Skeletal muscle satellite cell (primary cell): ENCODE data around the gene CDKN2D.
"Not testable (repeated sequence)": the region's sequence is repeated elsewhere in the genome, so short reads cannot be mapped to it uniquely, and the experiment has no call there.

Experiments
- H3K27me3 ChIP-seq: 2 replicates; pipeline ENCODE4 v1.7.0; 2013; ENCODE audit warnings: low read length; ENCODE audit not compliant: control insufficient read depth, insufficient read depth
- H3K36me3 ChIP-seq: 2 replicates; pipeline ENCODE4 v1.7.0; 2013; ENCODE audit warnings: mild to moderate bottlenecking, control low read depth, low read length; ENCODE audit not compliant: insufficient read depth
- H3K4me1 ChIP-seq: 2 replicates; pipeline ENCODE4 v1.7.0; 2013; ENCODE audit warnings: low read length; ENCODE audit not compliant: control insufficient read depth, insufficient read depth
- H3K4me2 ChIP-seq: 2 replicates; pipeline ENCODE4 v1.7.0; 2013; ENCODE audit warnings: mild to moderate bottlenecking, low read length
- H3K4me3 ChIP-seq: 2 replicates; pipeline ENCODE4 v1.7.0; 2013; ENCODE audit warnings: low read length
- H3K9ac ChIP-seq: 2 replicates; pipeline ENCODE4 v1.7.0; 2013; ENCODE audit warnings: mild to moderate bottlenecking, low read depth, low read length, moderate library complexity
- H3K9me3 ChIP-seq: replicated peaks from 2 replicates; pipeline ENCODE4 v1.7.0; 2013; ENCODE audit warnings: mild to moderate bottlenecking, control low read depth, low read length

CDKN2D gene

GRCh38 chr19:10526887-10527286 lies 41.9 kb downstream of the CDKN2D start:
- H3K9ac ChIP-seq, H3K4me3 ChIP-seq, H3K9me3 ChIP-seq, H3K4me1 ChIP-seq, H3K4me2 ChIP-seq, H3K36me3 ChIP-seq: not testable (repeated sequence)
- peaks cover 18% of the 10 kb centered on the region for H3K27me3 ChIP-seq

- Histone ChIP-seq H3K36me3 (no peaks in the 10 kb centered on the region), H3K4me3 (no peak overlapping the region), H3K27me3 (peaks cover 21% of the 10 kb centered on the region), H3K9me3 (no peaks in the 10 kb centered on the region), H3K4me1 (no peaks in the 10 kb centered on the region), H3K4me2 (no peak overlapping the region), H3K9ac (no peak overlapping the region)
Measured at GRCh38 chr19:10525636-10526035, 43.1 kb downstream of the CDKN2D start.

- no peaks in the 10 kb centered on the region for H3K9me3 ChIP-seq
- H3K4me1 ChIP-seq = peaks cover 5% of the 10 kb centered on the region
- no peak overlapping the region for H3K4me2 ChIP-seq
- peaks cover 33% of the 10 kb centered on the region for H3K27me3 ChIP-seq
- H3K36me3 ChIP-seq = no peaks in the 10 kb centered on the region
- H3K9ac ChIP-seq = no peak overlapping the region
- no peak overlapping the region for H3K4me3 ChIP-seq
Measured at GRCh38 chr19:10523135-10523636, 45.6 kb downstream of the CDKN2D start.

- H3K4me1 ChIP-seq = peaks cover 19% of the 10 kb centered on the region
- H3K4me2 ChIP-seq = no peak overlapping the region
- H3K9ac ChIP-seq = no peak overlapping the region
- H3K9me3 ChIP-seq = no peaks in the 10 kb centered on the region
- H3K36me3 ChIP-seq = no peaks in the 10 kb centered on the region
- no peak overlapping the region for H3K4me3 ChIP-seq
- H3K27me3 ChIP-seq = peaks cover 35% of the 10 kb centered on the region
Measured at GRCh38 chr19:10521461-10522171, 47.2 kb downstream of the CDKN2D start.

GRCh38 chr19:10520652-10521318 lies 48.0 kb downstream of the CDKN2D start:
- Histone ChIP-seq H3K4me2 (no peak overlapping the region), H3K9ac (no peak overlapping the region), H3K4me1 (peaks cover 19% of the 10 kb centered on the region), H3K4me3 (no peak overlapping the region), H3K9me3 (no peaks in the 10 kb centered on the region), H3K27me3 (peaks cover 37% of the 10 kb centered on the region), H3K36me3 (no peaks in the 10 kb centered on the region)

GRCh38 chr19:10519421-10519820 lies 49.4 kb downstream of the CDKN2D start:
- peaks cover 19% of the 10 kb centered on the region for H3K4me1 ChIP-seq
- H3K9me3 ChIP-seq = no peaks in the 10 kb centered on the region
- peaks cover 51% of the 10 kb centered on the region for H3K27me3 ChIP-seq

GRCh38 chr19:10518444-10519361 lies 50.1 kb downstream of the CDKN2D start:
- H3K4me2 ChIP-seq = peak overlapping the region; percentile 72

More at GRCh38 chr19:10519421-10519820, 49.4 kb downstream of the CDKN2D start:
- no peak overlapping the region for H3K4me2 ChIP-seq
- no peaks in the 10 kb centered on the region for H3K36me3 ChIP-seq
- H3K9ac ChIP-seq = no peak overlapping the region
- H3K4me3 ChIP-seq = no peak overlapping the region

GRCh38 chr19:10517760-10518443 lies 50.9 kb downstream of the CDKN2D start:
- peak overlapping the region; percentile 59 for H3K4me3 ChIP-seq

More at GRCh38 chr19:10518444-10519361, 50.1 kb downstream of the CDKN2D start:
- Histone ChIP-seq H3K9me3 (no peaks in the 10 kb centered on the region), H3K4me3 (no peak overlapping the region), H3K27me3 (peaks cover 52% of the 10 kb centered on the region), H3K4me1 (peaks cover 19% of the 10 kb centered on the region), H3K9ac (no peak overlapping the region), H3K36me3 (no peaks in the 10 kb centered on the region)

GRCh38 chr19:10517361-10517759 lies 51.4 kb downstream of the CDKN2D start, which contains the start of gene S1PR5:
Gene S1PR5, minus strand, starts transcription at chr19:10517447. Its CDS starts 2,436 bp downstream, at chr19:10515011.
- H3K9me3 ChIP-seq = no peaks in the 10 kb centered on the region
- peaks cover 19% of the 10 kb centered on the region for H3K4me1 ChIP-seq
- peak within 1 kb of the TSS; percentile 72 for H3K4me2 ChIP-seq
- peak within 1 kb of the TSS; percentile 59 for H3K4me3 ChIP-seq
- H3K9ac ChIP-seq = no peak within 1 kb of the TSS
- H3K27me3 ChIP-seq = peaks cover 57% of the 10 kb centered on the region
- H3K36me3 ChIP-seq = no peaks in the 10 kb centered on the region

More at GRCh38 chr19:10517760-10518443, 50.9 kb downstream of the CDKN2D start:
- no peak overlapping the region for H3K9ac ChIP-seq
- H3K36me3 ChIP-seq = no peaks in the 10 kb centered on the region
- H3K9me3 ChIP-seq = no peaks in the 10 kb centered on the region
- H3K27me3 ChIP-seq = peaks cover 55% of the 10 kb centered on the region
- peaks cover 19% of the 10 kb centered on the region for H3K4me1 ChIP-seq
- peak overlapping the region; percentile 72 for H3K4me2 ChIP-seq

GRCh38 chr19:10516671-10517286 lies 52.0 kb downstream of the CDKN2D start:
- H3K27me3 ChIP-seq = peaks cover 57% of the 10 kb centered on the region
- no peaks in the 10 kb centered on the region for H3K36me3 ChIP-seq
- H3K4me1 ChIP-seq = peaks cover 19% of the 10 kb centered on the region
- no peak overlapping the region for H3K9ac ChIP-seq
- H3K4me2 ChIP-seq = peak overlapping the region; percentile 72
- no peaks in the 10 kb centered on the region for H3K9me3 ChIP-seq
- peak overlapping the region; percentile 59 for H3K4me3 ChIP-seq
